KMS-11 (cell line): ENCODE results near the gene COX10.
A peak's percentile ranks its signal among the peaks of the same experiment; 100 is the strongest.

Experiments used
- H2AFZ ChIP-seq: fragments of 200-600 bp; sonication (generic); 2 replicates; pipeline ENCODE4 v1.6.1; 2016; ENCODE audit warnings: antibody characterized with exemption, mixed run types, low read depth
- H3K27ac ChIP-seq: fragments of 200-600 bp; sonication (generic); 2 replicates; pipeline ENCODE4 v1.6.1; 2016; ENCODE audit warnings: mild to moderate bottlenecking, mixed run types
- H3K27me3 ChIP-seq: fragments of 200-600 bp; sonication (generic); 2 replicates; pipeline ENCODE4 v1.6.1; 2017; ENCODE audit warnings: mild to moderate bottlenecking, low read depth, mixed run types, moderate library complexity; ENCODE audit not compliant: insufficient read depth
- H3K36me3 ChIP-seq: fragments of 200-600 bp; sonication (generic); 2 replicates; pipeline ENCODE4 v1.6.1; 2017; ENCODE audit warnings: mild to moderate bottlenecking, mixed run types; ENCODE audit not compliant: insufficient read depth
- H3K4me1 ChIP-seq: fragments of 200-600 bp; sonication (generic); 2 replicates; pipeline ENCODE4 v1.6.1; 2016; ENCODE audit warnings: mild to moderate bottlenecking, low read depth, mixed run types; ENCODE audit not compliant: poor library complexity, severe bottlenecking
- H3K4me2 ChIP-seq: fragments of 200-600 bp; sonication (generic); 2 replicates; pipeline ENCODE4 v1.7.0; 2016; ENCODE audit warnings: mild to moderate bottlenecking, mixed run types
- H3K4me3 ChIP-seq: fragments of 200-600 bp; sonication (generic); IDR thresholded peaks from 2 replicates; pipeline ENCODE4 v1.6.1; 2017; ENCODE audit warnings: low read depth, low read length, mixed read lengths; ENCODE audit not compliant: insufficient read depth
- H3K79me2 ChIP-seq: fragments of 200-600 bp; sonication (generic); 2 replicates; pipeline ENCODE4 v1.6.1; 2016; ENCODE audit warnings: low read depth, mixed run types; ENCODE audit not compliant: insufficient read depth
- H3K9ac ChIP-seq: fragments of 200-600 bp; sonication (generic); 2 replicates; pipeline ENCODE4 v1.6.1; 2016; ENCODE audit warnings: mild to moderate bottlenecking, mixed run types
- H4K20me1 ChIP-seq: fragments of 200-600 bp; sonication (generic); 2 replicates; pipeline ENCODE4 v1.6.1; 2016; ENCODE audit warnings: mild to moderate bottlenecking, mixed run types; ENCODE audit not compliant: insufficient read depth
- CTCF ChIP-seq: fragments of 200-600 bp; sonication (generic); conservative IDR thresholded peaks from 2 replicates; pipeline ENCODE4 v1.6.1; 2017; ENCODE audit warnings: low read depth, mild to moderate bottlenecking, antibody characterized with exemption, low read length, moderate library complexity, mixed read lengths

COX10 gene

GRCh38 chr17:14112407-14112806 lies 43.1 kb downstream of the COX10 start:
- no peak overlapping the region for H3K4me3 ChIP-seq
- no peaks in the 10 kb centered on the region for H3K4me1 ChIP-seq
- no peak overlapping the region for H2AFZ ChIP-seq
- TF ChIP-seq CTCF, result no peak
- no peaks in the 10 kb centered on the region for H3K79me2 ChIP-seq
- H3K27me3 ChIP-seq, result no peaks in the 10 kb centered on the region
- no peaks in the 10 kb centered on the region for H4K20me1 ChIP-seq
- no peak overlapping the region for H3K4me2 ChIP-seq
- no peak overlapping the region for H3K9ac ChIP-seq
- H3K36me3 ChIP-seq, result no peaks in the 10 kb centered on the region
- no peak overlapping the region for H3K27ac ChIP-seq

- TF ChIP-seq CTCF, result no peak
- Histone ChIP-seq H3K4me2 (no peak overlapping the region), H3K27me3 (no peaks in the 10 kb centered on the region), H2AFZ (no peak overlapping the region), H3K9ac (no peak overlapping the region), H3K36me3 (no peaks in the 10 kb centered on the region), H4K20me1 (no peaks in the 10 kb centered on the region), H3K4me1 (peaks cover 3% of the 10 kb centered on the region), H3K27ac (no peak overlapping the region), H3K4me3 (no peak overlapping the region), H3K79me2 (no peaks in the 10 kb centered on the region)
Observed at GRCh38 chr17:14113137-14113536, 43.8 kb downstream of the COX10 start.

- H2AFZ ChIP-seq, result no peak overlapping the region
- H4K20me1 ChIP-seq, result no peaks in the 10 kb centered on the region
Observed at GRCh38 chr17:14116263-14117024, 47.1 kb downstream of the COX10 start.

GRCh38 chr17:14118951-14119350 lies 49.6 kb downstream of the COX10 start:
- Histone ChIP-seq H2AFZ (no peak overlapping the region), H3K79me2 (no peaks in the 10 kb centered on the region), H3K27ac (no peak overlapping the region), H3K4me2 (peak overlapping the region; percentile 6; the same call in 1 of the 2 replicates), H3K4me3 (no peak overlapping the region), H3K36me3 (no peaks in the 10 kb centered on the region), H3K9ac (no peak overlapping the region), H3K27me3 (no peaks in the 10 kb centered on the region), H3K4me1 (peaks cover 26% of the 10 kb centered on the region), H4K20me1 (no peaks in the 10 kb centered on the region)
- TF ChIP-seq CTCF, result no peak

More at GRCh38 chr17:14116263-14117024, 47.1 kb downstream of the COX10 start:
- Histone ChIP-seq H3K79me2 (no peaks in the 10 kb centered on the region), H3K4me3 (no peak overlapping the region), H3K9ac (no peak overlapping the region), H3K36me3 (no peaks in the 10 kb centered on the region), H3K27me3 (no peaks in the 10 kb centered on the region), H3K4me2 (no peak overlapping the region), H3K27ac (no peak overlapping the region), H3K4me1 (peaks cover 18% of the 10 kb centered on the region)
- no peak for TF ChIP-seq CTCF
